ENCODE measurements around the gene ATP6V0A4.

The ATP6V0A4 gene

GRCh38 chr7:138662076-138662990, 135.7 kb downstream of the ATP6V0A4 start:
- DNase-seq (ENCODE audit: low read depth in 2 of 2), result no peak

DNA sequence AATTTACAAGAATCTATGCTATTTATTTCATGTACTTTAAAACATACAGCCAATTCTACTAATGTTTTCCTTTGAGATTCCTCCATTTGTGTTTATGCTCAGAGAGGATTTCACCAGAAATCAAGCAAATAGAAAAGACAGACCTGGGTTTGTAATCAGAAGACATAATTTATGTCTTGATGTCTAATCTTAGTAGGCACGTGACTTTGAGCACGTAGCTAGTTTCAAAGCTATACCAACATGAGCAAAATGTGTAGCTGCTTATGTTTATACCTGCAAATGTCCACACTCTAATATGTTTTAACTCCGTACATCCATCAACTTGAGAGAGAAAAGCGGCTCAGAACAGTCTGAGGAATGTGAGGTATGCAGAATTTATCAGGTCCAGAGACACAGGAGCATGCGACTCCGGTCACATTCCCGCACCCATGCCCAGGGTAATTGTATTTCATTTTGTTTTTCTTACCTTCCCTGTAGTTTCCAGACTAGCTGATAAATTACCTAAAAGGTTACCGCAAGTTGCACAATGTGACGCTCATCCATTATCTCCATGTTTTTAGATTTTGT, 136.8 kb downstream of the ATP6V0A4 start:
- DNase-seq (ENCODE audit: low read depth in 2 of 2), result no peak

DNA sequence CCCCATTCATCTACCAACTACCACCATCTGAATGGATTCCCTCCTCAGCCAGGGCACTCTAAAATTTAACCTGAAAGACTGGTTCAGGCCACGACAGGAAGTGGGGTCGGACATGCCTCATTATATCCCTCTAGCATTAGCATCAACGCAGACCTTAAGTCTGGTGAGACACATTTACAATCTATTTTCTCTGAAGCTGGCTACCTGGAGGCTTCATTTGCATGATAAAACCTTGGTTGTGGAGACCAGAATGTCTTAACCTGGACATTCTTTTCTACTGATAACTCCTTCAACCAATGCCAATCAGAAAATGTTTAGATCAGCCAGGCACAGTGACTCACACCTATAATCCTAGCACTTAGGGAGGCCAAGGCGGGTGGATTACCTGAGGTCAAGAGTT, 139.1 kb downstream of the ATP6V0A4 start:
- DNase-seq (ENCODE audit: low read depth in 2 of 2), result no peak

DNA sequence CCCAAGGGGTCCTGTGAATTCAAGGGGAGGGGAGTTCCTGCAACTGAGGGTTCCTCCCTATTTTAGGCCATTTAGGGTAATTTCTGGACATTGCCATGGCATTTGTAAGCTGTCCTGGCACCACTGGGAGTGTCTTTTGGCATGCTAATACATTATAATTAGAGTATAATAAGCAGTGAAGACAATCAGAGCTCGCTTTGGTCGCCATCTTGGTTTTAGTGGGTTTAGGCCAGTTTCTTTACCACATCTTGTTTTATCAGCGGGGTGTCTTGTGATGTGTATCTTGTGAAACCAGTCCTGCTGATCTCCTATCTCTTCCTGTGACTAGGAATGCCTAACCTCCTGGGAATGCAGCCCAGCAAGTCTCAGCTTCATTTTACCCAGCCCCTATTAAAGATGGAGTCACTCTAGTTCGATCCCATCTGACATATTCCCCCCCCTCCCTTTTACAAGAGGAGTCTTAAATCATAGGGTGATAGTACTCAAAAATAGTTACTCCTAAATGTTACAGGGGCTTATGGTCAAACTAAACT, 140.1 kb downstream of the ATP6V0A4 start:
- no peak for DNase-seq (ENCODE audit: low read depth in 2 of 2)

DNA sequence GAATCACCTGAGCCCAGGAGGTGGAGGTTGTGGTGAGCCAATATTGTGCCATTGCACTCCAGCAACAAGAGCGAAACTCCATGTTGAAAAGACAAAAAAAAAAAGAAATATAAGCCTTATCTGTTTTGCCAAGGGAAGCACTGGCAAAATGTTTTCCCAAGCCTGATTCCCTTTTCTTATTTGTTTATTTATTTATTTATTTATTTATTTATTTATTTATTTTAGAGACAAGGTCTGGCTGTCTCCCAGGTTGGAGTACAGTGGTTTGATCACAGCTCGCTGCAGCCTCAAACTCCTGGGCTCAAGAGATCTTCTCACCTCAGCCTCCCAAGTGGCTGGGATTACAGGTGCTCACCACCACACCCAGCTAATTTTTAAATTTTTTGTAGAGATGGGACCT, 141.0 kb downstream of the ATP6V0A4 start:
- no peak for DNase-seq (ENCODE audit: low read depth in 2 of 2)

Measured in fibroblast of skin of left biceps (primary cell).